HG03066 (cell line): ENCODE data around the gene SYP.
A peak's percentile ranks its signal among the peaks of the same experiment; 100 is the strongest.
"Not testable (repeated sequence)": the region's sequence is repeated elsewhere in the genome, so short reads cannot be mapped to it uniquely, and the experiment has no call there.

ENCODE experiments used
- ATAC-seq: cut with Tn5 transposase; IDR thresholded peaks from one replicate; pipeline ENCODE4 v1.9.1; 2021; ENCODE audit warnings: low read depth; ENCODE audit not compliant: unreplicated experiment

Gene SYP

DNA sequence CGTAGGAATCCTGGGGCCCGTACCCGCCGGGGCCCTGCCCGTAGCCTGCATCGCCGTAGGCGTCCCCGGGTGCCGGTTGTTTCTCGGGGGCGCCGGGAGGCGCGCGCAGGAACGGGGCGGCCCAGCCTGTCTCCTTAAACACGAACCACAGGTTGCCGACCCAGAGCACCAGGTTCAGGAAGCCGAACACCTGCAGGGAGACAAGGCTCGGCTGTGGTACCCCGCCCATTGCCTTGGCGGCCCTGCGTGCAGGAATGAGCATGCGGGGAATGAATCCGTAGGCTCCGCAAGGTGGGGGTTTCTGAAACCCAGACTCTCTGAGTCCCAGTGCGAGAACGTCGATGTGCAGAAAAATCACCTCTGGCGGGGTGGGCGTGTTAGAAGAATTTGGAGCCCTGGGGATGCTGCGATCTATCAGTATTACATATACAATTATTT, 8.4 kb downstream of the SYP start:
- peak; percentile 2 for ATAC-seq

DNA sequence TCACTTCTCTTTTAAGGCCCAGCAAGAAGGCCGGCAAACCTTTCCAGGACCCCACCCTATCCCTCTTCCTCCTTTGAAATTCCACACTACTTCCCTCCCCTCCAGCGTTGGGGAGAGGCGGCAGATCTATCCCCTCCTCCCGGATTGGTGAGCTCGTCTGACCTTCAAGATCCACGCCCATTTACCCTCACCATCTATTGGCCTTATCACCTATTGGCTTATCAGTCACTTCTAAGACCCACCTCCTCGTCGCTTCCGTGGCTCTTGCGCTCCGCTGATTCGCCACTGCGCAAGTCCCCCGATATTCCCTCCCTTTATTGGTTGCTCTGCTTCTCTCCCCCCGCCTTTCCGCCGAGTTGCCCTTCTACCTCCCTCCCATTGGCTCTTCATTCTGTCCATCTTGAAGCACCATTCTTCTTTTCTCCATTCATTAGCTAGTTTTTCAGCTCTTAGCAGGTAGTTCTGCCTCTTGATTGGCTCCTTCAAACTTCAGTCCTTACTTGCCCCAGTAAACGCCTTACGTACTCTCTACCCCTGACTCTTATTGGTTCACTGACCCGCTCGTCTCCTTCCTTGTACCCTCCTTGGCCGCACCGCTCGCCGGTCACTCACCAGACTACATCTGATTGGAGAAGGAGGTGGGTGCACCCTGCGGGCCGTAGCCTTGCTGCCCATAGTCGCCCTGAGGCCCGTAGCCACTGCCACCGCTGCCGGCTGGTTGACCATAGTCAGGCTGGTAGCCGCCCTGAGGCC, 9.0 kb downstream of the SYP start:
- ATAC-seq: peak; percentile 88

DNA sequence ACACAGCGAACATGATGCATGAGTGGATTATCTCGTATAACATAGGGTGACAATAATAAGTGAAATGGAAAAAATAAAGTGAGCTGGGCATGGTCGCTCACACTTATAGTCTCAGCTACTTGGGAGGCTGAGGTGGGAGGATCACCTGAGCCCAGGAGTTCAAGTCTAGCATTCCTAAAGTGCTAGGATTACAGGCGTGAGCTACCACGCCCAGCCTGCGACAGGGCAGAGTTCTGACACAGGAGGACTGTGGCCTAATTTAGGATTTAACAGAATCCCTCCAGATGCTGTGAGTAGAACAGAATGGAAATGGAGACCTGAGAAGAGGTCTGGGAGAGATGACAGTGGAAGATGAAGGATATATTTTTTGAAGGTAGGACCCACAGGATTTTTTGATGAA, 10.4 kb downstream of the SYP start:
- ATAC-seq: no peak

DNA sequence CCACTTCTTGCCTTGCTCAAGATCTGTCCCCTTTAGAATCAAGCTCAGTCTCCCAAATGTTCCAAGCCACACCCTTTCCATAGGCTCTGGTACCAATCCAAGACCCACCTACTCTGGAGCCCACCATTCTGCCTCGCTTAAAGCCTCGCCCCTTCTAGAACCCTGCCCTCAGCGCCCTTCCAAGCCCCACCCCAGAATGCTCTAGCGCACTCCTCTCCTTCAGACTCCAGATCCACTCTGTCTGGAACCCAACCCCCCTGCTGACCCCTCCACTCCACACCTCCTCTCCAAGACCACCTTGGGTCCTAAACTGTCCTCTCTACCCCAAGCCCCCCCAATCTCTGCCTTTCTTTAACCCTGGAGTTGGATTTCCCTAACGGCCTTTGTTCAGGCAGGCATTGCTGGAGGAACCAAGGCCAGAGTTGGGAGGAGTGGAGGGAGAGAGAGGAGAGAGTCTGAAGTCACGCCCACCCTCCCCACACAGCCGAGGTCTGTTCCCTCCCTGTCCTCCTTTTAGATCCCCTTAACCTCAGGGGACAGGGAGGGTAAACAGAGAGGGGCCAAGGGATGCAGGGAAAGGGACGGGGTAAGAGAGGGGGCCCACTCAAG, 11.4 kb downstream of the SYP start:
- ATAC-seq: no peak

DNA sequence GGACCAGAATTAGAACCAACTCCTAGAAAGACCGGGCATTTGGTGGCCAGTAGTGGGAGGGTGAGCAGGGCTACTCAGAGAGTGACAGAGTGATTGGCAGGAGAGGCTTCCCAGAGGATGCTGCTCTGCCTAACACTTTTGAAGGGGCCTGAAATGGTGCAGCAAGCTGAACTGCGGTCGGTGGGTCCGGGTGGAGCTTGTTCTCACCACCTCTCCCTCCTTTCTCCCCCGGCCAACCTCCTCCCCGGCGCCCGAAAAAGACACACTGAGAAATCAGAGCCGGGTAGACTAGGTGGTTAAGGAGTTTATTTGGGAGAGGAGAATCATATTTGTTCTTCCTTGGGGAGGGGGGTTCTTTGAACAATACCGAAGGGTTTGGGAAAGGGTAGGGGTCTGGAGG, 12.5 kb downstream of the SYP start:
- no peak for ATAC-seq

DNA sequence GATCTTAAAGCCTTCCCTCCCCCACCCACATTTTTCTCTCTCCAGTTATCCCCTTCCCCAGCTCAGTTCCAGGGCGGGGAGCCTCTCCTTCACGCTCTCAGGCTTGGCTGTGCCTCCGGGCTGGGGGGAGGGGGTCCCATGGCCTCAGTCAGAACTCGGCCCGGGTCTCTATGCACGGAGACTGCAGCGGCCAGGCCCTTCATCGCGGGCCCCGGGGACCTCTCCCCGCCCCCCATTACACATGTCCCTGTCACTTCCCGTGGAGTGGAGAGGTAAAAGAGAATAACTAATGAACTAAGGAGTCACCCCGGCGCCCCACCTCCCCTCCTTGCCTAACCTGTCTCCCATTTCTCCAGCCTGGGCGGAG, 13.0 kb downstream of the SYP start:
- no peak for ATAC-seq

DNA sequence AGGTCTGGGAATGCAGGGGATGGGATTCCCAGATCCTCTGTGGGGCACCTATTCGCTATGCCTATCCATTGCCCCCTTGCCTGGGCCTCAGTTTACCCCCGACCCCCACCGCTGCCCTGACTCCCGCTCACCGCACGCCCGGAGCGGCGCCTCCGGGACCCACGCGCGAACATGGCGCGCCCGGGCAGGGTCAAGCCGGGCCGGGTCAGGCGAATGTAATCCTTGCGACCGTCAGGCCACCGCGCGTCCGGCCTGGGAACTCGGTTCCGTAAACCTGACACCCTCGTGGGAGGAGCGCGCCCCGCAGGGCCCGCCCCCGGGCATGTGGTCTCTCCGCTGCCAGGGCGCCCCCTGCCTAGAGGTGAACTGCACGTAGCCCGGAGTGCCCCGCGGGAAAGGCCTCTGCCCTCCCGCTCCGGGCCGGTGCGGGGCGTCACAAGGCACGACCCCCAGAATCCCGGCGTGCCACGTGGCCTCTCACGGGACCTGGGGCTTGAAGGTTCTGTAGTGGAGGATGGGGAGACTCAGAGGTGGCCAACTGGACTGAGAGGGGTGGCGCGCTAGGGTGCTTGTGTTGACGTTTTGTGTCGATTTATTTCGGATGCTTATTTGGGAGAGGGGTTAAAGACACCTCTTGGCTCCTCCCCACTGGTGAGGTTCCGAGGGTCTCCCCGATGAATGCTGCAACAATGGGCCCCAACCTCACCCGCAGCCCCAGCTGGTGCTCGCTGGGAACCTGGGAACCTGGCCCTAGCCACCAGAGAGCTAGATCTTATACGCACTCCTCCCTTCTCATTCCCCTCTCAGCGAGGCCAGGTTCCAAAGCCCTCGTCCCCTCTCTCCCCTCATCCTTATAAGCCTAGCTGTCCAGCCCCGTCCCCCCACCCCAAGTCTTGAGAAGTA, 13.6 kb downstream of the SYP start, which contains the start of gene PRICKLE3:
Gene PRICKLE3, minus strand, starts transcription at position 249 of the 903 bp plus-strand sequence. Its CDS starts 76 bp downstream, at position 173.
- peak; percentile 25 for ATAC-seq

DNA sequence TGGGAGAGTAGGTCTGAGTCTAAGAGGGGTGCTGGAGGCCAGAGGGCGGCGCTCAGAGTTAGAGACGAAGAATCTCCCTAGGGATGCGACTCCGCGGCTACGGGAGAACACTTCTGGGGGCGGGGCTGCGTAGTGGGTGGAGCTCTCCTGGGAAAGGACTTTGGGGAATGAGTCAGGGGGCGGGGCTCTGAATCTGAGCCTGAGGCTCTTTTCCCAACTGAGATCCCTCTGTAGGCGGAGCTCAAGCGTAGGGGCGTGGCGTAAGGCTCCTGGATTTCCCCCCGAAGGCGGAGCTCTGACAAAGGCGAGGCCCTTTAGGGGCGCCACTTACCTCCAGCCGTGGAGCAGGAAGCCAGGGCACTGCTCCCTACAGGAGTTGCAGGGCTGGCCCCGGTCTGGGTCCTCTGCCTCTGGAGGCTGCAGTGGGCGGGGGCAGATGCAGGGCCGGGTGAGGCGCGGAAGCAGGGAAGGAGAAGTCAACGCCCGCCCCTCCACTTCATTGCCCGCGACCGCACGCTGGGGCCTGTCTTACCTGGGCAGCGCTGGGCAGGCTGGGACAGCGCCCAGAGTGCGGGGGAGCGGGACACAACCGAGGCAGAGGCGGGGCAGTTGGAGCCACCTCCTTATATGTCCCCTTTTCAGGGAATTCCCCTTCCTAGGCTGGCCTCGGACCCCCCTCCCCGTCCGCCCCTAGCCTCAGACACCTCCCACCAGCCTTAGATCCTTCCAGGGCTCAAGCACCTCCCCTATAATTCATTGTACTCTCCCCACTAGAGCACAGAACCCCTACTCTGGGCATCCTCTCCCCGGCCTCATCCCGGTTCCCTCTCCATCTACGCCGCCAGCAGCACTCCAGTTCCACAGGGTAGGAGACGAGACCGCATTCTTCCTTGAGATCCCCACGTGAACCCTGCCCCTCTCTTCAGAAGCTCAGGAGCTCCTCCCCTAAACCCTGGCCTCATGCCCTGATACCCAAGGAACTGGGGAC, 15.4 kb downstream of the SYP start:
- ATAC-seq: no peak

DNA sequence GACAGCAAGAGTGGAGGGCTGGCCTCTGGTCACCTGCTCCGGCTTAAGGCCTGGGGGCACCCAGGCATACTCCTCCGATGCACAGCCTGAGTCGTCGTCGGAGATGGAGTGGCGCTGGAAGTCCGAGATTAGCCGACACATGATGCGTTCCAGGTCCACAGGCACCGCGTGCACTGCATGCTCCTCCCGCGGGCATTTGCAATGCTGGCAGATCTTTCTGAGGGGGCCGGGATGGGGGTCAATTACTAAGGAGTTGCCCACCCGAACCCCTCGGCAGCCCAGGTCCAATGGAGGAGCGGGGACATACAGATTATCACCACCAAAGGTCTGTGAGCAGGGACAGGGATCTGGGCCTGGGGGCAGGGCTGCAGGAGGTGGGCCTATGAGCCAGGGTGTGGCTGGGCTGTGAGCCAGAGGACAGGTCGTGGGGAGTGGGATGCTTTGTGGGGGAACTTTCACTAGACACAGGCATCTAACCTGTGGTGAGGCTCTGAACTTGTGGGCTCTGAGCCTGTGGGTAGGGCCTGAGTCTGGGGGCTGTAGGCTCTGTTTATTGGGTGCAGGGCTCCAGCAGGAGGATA, 16.2 kb downstream of the SYP start:
- ATAC-seq: no peak

DNA sequence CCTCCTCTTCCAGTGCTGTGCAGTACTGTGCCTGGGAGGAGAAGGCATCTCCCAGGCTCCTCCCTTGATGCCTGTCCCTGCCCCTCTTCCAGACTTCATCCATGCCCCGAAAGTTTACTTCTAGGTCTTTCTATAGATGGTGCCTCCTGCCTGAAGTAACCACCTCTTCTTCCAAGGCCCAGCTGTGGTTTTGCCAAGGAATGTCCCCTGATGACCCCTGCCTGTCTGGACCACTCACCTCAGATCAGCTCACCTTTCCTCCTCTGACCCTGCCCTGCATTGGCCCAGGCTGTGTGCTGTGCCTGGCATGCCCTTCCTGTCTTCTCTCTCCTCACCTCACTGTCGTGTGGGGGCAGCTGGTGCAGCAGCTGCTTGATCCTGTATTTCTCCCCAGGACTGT, 20.6 kb downstream of the SYP start:
- ATAC-seq: no peak

DNA sequence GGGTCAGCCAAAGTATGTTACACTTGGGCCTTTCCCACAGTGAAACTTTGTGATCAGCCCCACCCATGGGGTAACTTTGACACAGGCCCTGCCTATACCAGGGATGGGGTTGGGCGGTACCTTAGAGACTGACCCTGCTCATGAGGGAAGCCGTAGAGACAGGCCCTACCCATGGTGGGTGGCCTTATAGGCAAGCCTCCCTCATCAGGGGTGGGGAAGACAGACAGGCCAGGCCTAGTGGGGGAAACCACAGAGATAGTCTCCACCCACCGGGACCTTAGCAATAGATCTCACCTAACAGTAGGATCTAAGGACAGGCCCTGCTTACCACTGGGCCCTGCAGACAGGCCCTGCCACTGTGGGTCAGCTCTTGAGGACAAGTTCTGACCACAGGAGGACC, 21.5 kb downstream of the SYP start:
- no peak for ATAC-seq

DNA sequence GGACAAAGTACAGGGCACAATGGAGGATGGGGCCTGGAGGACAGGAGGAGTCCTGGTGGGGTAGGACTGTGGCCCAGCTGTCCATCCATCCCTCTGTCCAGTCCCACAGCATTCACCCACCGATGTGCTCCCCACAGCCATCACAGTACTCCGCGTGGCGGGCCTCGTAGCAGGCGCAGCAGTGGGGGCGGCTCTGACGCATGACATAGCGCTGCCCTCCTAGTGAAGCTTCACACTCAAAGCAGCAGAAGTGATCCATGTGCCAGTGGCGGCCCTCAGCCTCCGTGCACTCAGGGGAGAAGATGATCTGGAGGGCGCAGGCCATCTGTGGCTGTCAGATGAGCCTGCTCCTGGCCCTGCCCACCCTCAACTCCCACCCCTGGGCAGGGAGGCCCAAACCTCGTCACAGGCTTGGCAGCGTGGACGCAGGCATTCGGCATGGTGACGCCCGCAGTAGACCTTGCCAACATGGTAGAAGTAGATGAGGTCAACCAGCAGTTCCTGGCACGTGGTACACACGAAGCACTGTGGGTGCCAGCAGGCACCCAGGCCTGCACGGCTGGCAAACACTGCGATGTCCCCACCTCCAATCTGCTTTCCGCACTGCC, 22.0 kb downstream of the SYP start:
- ATAC-seq: no peak

DNA sequence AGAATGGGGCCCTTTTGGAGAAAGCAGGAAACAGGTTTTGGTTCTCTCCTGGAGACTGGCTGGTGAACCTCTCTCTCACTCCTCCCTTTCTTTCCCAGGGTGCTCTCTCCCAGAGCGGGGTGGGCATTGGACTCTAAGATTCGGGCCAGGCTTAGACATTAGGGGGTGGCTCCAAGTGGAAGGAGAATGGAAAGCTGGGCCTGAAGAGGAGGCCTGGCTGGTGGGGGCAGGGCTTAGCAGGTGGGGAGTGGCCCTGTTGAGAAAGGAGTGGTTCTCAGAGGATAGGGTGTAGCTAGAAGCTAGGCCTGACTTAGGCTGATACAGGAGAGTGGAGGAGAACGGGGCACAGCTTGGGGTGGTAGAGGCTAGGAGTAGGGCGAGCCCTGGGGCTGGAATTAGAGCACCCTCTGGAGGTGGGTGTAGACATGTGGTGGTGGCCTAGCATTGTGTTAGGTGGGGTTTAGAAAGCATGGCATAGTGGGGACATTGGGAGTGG, 22.6 kb downstream of the SYP start:
- no peak for ATAC-seq

DNA sequence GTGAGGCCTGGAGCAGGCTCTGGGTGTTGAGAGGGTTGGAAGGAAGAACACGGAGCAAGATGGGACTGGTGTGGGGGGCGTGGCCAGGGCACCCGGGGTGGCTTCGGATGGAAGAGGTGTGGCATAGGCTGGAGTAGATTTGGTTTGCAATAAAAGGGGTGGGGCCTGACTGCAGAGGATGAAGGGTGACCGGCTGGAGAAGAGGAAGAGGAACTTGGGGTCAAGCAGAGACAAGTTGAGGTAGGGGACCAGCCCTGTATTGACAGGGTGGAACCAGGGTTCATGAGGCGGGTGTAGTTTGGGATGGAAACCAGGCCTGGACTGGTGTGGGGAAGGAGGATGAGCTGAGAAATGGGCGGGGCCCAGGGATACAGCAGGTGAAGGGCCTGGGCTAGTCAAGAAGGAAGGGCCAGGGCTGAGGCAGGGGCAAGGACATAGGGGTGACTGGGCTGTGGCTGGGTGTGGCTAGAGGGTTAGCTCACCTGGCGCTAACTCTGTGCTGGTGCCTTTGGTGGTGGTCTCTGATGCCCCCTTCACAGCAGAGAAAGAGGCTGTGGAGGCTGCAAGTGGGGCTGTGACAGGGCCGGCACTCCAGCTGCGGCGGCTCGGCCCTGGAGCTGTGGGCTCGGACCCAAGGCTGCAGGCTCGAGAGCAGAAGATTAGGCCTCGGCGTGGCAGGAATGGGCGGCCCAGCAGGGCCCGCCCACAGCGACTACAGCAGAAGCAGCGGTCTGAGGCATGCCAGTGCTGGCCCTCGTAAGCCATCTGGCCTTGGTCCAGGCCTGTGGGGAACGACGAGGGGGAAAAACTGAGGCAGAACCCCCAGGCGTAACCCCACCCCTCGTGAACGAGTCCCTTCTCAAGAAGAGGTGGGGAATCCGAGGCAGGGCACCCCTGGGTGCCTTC, 23.3 kb downstream of the SYP start:
- no peak for ATAC-seq

DNA sequence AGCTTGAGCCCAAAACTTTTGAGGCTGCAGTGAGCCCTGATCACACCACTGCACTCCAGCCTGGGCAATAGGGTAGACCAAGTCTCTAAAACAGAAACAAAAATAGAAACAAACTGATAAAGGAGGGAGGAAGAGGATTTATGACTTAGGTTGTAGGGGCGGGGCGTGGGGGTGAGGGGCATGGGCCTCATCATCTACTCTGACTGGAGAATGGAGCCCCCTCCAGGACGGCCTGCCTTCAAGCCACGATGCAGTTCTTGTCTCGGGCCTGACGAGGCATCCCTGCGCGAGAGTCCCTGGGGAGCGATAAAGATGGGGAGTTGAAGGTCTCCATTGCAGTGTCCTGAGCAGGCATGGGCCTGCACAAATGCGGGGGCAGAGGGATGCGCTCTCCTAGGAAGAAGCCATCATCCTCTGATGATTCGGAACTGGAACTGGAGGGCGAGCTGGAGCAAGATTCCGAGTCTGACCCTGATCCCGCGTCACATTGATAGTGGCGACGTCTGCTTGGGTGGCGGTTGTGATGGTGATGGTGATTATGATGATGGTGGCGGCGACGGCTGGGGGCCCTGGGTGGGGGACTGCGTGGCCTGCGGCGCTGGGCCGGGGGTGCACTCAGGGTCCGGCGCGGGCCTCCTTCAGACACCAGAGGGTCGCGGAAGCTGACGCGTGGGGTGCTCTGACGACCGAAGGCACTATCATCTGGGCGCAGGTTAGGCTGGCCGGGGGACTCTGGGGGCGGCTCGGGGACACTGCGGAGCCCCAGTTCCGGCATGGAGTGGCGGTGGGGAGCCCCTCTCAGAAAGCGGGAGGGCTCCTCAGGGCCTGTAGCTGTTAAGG, 24.3 kb downstream of the SYP start:
- no peak for ATAC-seq

DNA sequence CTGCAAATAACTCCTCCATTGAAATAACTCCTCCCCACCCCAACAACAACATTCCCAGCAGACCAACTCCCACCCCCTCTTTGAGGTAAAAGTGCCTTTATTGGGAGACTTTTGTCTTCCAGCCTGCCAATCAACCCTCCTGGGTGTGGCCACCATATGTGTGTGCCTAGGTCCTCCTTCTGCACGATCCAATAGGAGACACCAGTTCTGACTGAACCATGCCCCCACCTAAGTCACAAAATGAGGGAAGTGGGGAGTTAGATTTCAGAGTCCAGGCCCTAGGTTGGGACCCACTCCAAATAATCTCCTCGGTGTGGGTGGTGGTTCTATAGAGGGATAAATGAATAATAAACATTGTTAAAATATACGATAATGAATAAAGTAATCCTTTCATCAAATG, 25.3 kb downstream of the SYP start:
- ATAC-seq: no peak

DNA sequence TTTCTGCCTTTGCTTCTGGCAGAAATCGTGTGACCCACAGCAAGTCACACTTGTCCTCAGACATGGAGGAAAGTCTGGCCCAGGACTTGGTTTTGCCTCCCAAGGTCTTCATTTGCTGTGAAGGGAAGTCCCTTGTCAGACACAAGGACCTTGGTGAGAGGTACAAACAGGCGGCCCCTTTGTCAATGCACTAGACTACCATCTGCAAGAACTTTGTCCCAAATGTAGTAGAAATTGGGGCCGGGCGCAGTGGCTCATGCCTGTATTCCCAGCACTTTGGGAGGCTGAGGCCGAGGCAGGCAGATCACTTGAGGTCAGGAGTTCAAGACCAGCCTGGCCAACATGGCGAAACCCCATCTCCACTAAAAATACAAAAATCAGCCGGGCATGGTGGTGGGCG, 26.4 kb downstream of the SYP start:
- not testable (repeated sequence) for ATAC-seq
